Stimulated activated CD8-positive, alpha-beta memory T cell treated with anti-CD3 and anti-CD28 coated beads, Interleukin-15, amount 100 ng/mL, for 4 hours (primary cell): ENCODE results near the gene SEMA6C.

Experiments used
- DNase-seq, 2 donors: peaks; one replicate each; pipeline ENCODE4 v3.0.0-alpha.2; 2020; ENCODE audit warnings: low read depth in 2 of 2

SEMA6C gene

GRCh38 chr1:151158751-151159251, 12.4 kb upstream of the SEMA6C start:
- no peak for DNase-seq

DNA sequence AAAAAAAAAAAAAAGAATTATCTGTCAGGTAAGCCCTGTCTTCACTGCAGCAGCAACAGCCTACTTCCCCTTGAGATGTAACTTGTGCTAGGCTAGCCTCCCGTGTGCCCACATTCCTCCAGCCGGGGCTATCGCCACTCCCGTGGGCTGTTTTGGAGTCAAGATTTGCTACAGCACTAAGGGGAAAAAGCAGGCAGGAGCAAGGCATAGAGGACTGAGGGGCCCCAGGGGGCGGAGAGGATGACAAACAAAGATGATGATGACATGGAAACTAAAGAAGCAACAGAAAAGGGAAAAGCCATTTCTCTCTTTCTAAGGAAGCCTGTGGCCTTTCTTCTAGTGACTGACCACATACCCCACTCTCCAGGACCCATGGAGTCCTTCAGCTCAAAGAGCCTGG, 11.9 kb upstream of the SEMA6C start:
- DNase-seq = no peak

GRCh38 chr1:151157067-151157531, 10.7 kb upstream of the SEMA6C start:
- DNase-seq = peak in 1 of 2 donors; percentile 34

DNA sequence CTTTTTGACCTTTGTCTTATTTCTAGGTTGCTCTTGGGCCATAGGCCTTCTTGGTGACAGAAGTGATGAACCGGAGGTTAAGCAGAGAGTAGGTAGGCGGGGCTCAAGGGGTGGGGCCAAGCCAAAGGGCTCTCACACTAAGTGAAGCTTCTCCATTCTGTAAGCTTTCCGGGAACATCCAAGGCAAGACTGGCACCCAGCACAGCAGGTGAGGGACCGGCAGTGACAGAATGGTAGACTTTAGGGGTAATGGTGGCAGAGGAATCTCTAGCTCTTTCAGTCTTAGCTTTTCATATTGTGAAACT, 10.0 kb upstream of the SEMA6C start, which contains the start of gene TNFAIP8L2:
Gene TNFAIP8L2 (plus strand): TSS at position 135 of the 305 bp plus-strand sequence. CDS start 2,049 bp downstream, outside the sequence.
- DNase-seq = peak in 1 of 2 donors; percentile 58

DNA sequence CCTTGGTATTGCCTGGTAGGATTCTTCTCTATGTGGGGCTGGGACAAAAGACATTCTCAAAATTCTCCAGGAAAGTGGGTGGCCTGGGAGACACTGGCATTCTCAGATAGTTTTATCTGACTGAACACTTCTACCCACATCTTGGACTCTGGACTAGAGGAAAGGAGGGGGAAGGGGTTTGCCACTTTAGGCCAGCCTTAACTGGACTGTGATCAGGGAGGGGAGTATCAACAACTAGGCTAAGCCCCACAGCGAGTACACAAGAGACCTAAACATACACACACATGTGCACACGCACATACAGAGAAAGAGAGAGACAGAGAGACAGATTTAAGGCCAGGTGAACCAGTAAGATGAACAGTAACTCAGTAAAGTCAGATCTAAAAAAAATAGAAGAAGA, 1.2 kb upstream of the SEMA6C start:
- DNase-seq = no peak

DNA sequence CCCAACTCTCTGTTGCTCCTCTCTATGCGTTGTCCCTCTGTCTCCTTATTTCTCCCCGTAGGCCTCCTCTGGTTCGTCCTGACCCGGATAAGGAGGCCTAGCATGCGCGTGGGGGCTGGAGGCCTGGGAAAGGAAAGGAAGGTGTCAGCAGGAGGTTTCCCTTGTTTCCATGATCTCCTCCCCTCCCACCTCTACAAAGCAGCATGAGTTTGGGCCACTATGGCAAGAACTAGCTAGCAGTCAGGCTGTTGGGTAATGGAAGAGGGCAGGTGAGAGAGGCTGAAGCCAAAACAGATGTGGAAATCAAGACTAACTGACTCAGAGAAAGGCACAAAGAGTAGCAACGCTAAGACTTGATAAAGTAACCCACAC, 687 bp upstream of the SEMA6C start:
- no peak for DNase-seq

GRCh38 chr1:151146072-151146411, 389 bp downstream of the SEMA6C start:
- DNase-seq = no peak

GRCh38 chr1:151145304-151146071, 943 bp downstream of the SEMA6C start:
- no peak for DNase-seq

DNA sequence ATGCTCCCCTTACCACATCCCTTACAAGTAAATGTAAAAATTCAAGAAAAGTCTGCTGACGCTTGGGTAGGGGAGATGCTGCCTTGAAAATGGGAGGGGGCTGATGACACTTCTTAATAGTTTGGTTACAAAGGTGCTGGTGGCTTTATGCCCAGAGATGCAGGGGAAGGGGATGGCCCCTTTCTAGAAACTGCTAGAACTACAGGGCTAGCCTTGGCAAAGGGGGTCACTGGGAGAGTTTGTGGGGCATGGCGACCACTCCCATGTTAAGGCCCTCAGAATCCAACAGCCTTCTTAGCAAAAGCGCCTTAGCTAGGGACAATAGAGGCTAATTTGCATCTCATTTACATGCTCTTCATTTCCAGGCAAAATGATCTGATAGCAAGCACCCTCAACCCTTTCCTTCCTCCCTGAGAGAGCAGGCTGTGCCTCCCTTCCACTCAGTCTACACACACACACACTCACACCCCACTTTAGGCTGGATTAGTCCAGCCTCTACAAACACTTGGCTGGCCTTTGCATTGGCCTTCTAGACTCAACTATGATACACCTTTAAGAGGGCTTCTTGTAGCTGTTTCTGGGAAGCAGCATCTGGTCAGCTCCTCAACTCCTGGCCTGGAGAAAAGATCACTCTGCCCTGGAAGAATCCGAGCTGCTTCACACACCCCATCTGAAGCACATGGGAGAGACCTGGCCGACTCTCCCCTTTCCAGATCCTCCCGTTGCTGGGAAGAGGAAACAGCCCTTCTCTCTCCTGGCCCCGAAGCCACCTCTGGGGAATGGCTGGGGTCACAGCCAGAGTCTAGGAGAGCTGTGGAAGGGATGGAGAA, 1.7 kb downstream of the SEMA6C start:
- no peak for DNase-seq

DNA sequence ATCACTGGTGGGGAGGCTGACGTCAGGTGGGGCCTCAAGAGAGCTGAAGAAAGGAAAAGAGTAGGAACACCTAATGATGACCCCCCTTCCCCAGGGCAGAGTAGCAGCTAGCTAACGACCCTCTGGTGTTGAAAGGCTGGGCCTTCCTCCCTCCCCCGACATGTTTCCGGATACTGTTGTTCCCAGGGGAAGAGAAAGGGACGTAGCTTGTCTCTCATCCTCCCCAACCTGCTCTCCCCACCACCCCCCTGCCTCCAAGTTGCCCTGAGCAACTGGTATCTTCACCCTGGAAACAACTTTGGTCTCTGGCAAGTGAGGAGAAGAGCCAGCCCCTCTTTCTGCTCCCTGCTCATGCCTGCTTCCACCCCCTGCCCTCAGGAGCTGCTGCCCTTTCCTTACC, 2.4 kb downstream of the SEMA6C start:
- no peak for DNase-seq

GRCh38 chr1:151143057-151143435, 3.4 kb downstream of the SEMA6C start:
- DNase-seq = no peak

DNA sequence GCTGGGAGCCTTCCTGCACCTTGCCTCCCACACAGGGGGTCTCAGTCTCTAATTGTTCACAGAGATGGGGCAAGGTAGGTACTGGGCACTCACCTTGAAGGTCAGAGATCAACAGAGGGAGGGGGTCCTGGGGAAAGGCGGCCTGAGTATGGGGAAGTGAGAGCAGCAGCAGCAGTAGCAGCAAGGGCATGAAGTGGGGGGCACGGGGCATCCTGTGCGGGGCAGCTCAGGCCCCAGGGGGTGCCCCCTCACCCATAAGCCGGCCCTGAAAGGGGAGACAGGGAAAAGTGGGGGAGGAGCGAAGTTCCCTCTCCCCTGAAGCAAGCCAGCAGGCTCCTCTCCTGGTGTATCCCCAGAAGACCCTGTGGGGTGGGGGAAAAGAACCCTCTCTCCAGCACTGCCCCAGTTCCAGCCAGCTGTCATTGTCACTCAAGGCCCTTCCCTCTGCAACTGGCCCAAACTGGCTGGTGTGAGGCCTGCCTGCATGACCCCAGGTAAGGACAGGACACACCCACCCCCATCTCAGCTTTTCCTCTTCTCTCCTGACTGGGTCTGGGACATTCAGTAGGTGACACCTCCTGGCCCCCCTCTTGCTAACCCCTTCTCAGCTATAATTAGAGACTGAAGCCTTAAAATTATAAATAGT, 3.9 kb downstream of the SEMA6C start:
- DNase-seq = no peak

- DNase-seq = no peak
These were observed 8.6 kb downstream of the SEMA6C start for GRCh38 chr1:151137789-151138188.

DNA sequence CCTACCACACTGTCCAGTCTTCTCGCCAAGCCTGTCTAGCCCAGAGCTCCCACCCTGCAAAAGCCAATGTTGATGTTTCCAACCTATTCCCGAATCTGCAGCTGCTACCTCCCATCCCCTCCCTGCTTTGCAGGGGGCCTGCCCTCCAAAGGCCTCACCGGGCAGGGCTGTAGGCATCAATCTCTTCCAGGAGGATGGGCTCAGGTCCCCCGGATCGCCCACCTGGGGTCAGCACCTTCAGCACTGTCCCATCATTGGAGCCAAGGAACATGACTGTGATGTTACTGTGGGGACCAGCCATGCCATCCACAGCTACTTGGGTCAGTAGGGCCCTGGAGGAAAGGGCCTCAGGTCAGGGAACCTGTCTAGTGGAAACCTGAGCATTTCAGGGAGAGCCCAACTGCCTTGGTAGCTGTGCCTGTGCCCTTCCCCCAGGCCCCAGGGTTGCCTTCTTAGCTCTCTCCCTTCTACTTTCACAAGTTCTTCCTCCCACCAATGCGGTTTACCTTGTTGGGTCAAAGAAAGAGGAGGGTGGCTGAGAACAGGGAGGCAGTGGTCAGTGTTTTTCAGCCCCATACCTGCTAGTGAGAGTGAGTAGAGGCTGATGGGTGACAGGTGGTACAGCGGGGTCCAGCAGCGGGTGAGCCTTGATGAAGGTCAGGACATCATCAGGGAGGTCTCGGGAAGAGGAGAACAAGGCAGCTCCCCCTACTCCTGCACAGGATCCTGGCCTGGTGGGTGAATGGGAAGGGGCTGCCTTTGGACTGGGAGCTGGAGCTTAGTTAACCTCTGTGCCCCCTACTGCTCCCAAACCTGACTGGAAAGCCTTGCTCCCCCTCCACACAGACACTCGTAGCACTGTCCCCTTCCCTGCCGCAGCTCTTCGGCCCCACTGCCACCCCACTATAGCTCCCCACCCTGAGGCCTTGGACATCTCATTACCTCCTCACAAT, 10.7 kb downstream of the SEMA6C start:
- no peak for DNase-seq

GRCh38 chr1:151134991-151135390, 11.4 kb downstream of the SEMA6C start:
- DNase-seq = no peak

GRCh38 chr1:151134396-151134795, 12.0 kb downstream of the SEMA6C start:
- DNase-seq = no peak

DNA sequence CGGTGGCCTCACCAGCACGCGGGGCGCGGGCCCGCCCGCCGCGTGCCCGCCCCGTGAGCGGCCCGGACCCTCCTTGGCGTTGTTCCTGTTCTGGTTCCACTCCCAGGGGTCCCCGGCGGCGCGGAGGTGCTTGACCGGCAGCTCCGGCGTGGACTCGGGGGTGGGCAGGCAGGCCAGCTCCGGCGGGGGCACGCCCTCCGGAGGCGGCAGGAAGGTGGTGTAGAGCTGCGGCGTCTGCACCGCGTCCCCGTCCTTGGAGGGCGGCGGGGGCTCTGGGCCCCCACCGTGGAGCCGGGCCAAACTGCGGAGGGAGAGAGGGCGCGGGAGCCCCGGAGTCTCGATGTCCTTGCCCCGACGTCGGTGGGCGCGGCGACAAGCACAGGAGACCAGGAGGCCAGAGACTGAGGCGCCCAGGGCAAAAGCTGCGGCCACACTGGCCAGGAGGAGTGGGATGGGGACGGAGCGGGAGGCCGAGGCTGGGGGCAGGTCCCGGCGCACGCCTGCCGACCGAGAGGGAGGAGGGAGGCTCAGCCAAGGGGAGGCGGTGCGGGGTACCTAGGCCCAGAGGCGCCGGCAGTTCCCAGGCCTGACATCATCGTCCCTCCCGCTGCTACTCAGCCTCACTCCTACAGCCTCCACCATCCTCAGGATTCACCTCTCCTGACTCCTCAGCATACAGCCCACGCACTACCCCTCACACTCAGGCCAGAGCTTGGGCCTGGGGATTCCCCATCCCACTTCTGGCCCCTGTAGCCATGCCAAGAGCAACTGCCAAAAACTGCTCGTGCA, 13.2 kb downstream of the SEMA6C start:
- no peak for DNase-seq

- no peak for DNase-seq
These were observed 14.0 kb downstream of the SEMA6C start for GRCh38 chr1:151132335-151133017.

- DNase-seq = no peak
These were observed 14.6 kb downstream of the SEMA6C start for GRCh38 chr1:151131701-151132334.
